GM18502 (cell line): ENCODE measurements around the gene SPON1.
"Not testable (repeated sequence)": the region's sequence is repeated elsewhere in the genome, so short reads cannot be mapped to it uniquely, and the experiment has no call there.

Experiments used
- ATAC-seq: cut with Tn5 transposase; IDR thresholded peaks from one replicate; pipeline ENCODE4 v1.9.1; 2021; ENCODE audit warnings: mild to moderate bottlenecking; ENCODE audit not compliant: unreplicated experiment, poor library complexity

Gene SPON1

DNA sequence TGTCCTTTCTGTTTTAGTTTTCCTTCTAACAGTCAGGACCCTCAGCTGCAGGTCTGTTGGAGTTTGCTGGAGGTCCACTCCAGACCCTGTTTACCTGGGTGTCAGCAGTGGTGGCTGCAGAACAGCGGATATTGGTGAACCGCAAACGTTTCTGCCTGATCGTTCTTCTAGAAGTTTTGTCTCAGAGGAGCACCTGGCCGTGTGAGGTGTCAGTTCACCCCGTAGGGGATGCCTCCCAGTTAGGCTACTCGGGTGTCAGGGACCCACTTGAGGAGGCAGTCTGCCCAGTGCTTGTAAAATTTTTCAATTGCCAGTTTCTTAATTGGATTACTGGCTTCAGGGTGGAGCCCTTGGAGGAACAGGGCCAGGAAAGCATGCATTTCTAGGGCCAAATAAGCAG is 211.2 kb downstream of the SPON1 start:
- ATAC-seq = not testable (repeated sequence)

DNA sequence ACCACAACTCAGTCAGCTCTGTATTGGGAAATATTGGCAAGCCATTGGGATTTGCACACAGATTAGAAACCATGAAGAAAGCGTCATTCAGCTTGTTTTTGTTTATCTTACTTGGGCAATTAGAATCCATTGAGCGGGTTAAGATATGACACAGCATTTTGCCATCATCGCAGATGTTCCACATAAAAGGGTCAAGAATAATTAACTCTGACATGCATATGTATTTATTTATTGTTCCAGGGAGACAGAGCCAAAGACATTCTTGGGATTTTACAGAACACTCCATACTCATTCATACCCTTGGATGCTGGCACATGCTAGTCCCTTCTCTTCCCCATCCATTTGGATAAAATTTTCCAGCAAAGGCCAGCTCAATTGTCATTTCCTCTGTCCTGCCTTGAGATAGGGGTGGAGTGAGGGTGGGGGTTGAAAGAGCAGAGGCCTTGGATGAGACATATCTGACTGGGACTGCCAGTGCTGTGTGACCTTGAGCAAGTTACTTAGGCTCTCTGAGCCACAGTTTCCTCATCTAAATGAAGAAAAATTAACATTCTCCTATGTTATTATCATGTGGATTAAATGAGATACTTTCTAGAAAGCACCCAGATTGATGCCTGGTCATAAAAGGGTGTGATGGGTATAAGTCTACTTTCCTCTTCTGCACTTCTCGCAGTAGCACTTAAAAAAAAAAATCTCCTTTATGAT is 216.7 kb downstream of the SPON1 start:
- ATAC-seq = no peak

DNA sequence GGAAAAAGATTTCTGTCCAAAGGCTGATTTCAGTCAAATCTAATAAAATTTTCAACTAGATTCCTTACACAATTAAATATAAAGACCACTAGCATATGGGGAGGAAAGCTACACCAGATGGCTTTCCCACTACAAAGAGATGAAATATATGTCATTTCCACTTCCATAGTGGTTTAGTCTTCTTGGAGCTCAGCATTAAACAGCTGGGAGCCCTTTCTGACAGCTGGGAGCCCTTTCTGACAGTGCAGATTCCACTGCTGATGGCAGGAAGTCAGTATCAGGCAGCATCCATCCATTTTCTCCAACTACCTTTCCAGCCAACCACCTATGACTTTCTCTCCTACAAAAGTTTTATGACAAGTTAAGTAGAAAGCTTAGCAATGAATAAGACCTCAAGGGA is 218.6 kb downstream of the SPON1 start:
- no peak for ATAC-seq

DNA sequence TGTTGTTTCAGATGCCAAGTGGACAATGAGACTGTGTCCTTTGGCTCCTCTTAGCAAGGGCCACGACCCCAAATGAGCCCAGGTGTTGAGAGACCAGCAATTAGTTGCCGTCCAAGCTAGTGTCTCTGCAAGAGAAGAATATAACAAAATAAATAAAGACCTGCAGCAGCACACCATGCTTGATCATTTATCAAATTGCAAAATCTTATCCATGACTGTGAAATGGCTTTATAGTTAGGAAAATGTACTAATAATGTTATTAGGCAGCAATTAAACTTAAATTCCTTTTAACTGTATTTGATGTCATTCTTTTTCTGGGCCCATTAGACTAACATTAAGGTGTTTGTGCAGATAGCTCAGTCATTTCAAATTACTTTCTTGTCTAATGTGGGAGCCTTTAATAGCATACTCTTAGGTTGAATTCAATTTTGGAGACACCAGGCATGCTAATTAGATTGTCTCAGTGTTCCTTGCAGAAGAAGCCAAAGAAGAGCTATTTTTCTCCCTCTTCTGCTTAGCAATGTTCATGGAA is 220.4 kb downstream of the SPON1 start:
- ATAC-seq = no peak

DNA sequence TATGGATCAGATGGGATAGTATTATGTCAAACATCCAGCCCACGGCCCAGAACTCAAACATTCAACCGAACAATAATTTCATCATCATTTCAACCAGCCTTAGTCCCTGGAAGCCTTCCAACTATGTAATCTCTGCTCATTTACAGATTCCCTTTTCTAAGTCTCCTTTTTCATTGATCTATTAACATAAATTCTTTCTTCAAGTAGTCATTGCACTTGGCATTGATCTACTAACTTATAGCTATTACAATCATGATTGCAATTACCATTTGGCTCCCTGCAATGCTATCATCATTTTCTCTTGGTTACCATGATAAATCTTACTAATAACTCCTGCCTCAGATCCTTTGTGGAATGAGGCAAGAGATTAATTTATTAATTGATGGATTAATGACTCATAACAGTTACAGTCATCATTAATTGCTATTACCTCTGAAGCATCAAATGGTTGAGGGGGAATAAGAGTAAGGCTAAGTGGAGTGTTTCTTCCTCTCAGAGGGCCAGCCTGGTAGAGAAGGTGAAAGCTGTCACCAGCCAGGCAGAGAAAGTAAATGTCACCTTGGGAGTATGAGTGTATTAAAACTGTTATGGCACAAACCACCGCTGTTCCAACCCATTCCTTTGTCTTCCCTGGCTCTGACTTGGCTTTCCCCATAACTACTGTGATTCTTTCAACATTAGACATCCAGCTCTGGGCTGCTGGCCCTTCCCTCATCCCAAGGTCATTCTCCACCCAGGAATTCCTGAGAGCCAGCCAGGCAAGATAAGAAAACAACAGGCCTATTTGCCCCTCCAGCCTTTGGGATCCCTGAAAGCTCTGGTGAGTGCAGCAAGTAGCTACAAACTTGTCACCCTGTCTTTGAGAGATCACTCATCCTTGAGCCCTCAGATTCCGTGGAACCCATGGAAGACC is 221.8 kb downstream of the SPON1 start:
- no peak for ATAC-seq

DNA sequence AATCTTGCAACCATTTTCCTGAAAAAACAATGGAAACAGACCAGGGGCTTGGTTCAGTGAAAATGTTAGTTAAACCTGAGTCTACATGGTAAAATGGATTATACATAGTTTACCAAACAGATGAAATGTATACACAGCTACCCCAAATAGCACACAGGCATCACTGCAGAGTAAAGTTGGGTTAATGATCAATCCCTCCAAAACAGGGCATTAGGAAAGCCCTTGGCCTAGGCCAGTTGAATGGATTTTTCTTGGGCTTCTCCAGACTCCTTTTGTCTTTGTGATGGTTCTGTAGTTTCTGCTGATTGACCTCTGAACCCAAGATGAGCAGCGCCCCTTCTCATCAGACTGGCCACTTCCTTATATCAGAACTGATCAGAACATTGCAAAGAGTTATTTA is 222.9 kb downstream of the SPON1 start:
- no peak for ATAC-seq

DNA sequence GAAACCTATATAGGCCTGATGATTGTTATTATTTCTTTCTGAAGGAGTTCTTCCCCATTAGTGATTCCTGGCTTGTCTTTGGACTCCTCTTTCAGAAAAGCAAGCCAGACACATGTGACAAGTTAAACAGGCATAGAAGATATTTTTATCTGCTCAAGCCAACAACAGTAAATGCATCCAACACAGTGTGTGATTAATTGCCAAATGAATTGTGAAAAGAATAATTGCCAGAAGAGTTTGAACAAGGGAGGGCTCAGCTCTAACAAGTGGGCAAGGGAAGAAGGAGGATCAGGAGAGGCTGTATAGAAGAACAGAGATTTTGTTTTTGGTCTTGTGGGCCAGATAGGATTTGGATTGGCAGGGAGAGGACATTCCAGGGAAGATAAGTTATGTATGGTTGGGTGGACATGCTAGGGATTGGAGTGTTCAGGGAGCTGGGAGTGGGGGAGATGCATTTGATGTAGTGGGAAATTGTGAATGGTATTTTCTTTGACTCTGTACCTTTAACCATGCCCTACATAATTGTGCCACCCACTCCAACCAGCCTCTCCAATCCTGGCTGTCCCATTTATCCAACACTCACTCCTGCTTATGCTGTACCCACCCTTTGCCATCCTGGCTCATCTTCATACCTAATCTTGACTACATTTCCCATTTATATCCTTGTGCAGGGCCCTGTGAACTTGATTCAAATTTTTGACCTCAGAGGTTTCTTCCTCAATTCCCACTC is 223.7 kb downstream of the SPON1 start:
- ATAC-seq = no peak

DNA sequence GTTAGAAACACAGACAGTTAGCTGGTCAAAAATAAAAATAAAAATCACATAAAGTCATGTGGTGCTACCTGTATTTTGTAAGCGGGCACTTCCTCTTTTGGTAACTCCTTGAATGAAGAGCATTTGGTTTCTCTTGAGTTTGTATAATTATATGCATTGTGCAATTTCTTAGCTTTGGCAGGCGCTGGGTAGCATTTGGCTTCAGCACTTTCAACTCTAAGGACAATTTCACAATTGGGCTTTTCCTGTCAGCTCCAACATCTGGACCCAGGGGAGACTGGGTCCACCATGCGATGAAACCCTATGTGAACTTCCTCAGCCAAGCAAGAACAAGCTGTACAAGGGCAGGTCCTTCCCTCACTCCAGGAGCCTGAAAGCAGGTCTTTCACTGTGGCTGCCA is 227.4 kb downstream of the SPON1 start:
- no peak for ATAC-seq

DNA sequence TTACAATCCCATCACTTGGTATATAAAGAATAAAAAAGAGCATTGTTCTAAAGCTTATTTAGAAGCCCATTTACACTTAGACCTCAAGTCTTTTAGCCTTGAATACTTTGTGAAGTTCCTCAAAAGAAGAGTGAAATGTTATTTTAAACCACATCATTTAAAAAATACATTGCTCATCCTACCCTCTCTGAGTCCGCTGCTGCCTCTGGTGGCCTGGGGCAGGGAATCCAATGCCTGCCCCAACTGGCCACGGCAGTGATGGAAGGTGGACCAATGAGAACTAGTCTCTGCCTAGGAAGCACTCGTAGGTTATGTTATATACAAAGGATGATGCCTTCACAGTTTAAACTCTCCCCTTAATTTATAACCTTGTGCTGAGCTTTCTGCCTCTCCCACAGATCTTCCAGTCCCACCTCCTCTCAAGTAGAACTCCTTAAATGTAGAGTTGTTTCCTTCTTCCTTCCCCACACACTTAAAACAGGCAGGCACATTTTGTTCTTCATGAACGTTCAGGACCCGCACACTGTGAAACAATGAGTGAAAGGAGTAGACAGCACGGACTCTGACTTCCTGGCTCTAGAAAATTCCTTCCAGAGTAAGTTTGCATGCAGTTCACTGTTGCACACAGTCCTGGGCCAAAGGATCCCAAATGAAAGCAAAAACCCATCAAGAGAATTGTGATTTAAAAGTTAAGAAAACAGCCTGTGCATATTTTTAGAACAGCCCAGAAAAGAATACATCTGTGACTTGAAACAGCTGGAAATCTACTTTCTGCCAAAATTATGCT is 228.7 kb downstream of the SPON1 start:
- no peak for ATAC-seq

DNA sequence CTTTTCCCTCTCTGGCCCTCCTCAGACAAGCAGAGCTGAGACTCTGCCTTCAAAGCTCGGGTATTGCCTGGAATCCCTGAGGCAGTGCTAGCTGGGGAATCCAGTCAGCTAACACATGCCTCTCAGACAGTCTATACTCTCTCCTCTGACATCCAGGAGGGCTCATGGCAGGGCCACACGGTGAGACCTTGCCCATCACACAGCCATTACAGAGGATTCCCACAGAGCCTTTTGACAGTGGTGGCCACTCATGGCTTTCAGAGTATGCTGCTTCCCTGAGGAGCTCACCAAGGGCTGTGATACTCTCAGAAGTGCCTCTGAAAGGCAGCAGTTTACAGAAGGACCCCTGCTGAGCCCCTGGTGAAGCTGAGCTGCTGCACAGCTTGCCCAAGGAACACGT is 231.1 kb downstream of the SPON1 start:
- ATAC-seq = no peak

DNA sequence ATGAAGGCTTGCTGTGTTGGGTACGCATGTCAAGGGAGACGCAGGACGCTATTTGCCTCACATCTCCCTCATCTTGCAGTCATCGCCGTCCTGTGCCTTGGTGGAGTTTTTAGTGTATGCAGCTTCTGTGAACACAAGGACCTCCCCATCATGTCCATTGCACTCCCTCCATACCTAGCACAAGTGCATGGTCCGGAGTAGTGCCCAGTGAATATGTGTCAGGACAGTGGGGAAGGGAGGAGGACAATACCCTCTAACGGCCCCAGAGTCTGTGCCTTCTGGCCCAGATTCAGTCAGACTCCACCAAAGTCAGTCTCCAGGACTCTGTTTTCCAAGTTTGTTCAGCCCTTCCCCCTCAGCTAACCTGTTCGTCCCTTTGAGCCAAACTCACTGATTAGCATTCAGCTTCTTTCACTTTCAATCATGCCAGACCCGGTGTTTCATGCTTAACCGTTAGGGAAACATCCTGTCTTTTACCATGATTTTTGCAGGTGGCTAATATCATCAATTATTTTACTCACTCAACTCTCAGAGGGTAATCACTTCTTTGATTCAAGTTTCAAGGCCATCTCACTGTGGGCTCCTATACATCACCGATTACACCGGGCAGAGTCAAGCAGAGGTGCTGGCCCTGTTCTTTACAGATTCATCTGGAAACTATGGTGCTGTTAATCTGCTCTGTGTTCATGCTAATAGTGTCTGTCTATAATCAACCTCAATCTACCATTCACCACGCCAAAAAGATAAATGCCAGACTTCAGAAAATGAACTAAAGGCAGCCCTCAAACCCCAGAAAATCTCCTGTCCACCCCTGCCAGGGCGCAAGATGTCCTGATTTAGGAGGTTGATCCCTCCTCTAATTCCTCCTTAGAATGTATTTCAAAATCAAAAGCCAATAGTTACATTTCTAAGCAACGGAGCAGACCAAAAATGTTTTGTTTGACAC is 240.0 kb downstream of the SPON1 start:
- peak; percentile 68 for ATAC-seq

DNA sequence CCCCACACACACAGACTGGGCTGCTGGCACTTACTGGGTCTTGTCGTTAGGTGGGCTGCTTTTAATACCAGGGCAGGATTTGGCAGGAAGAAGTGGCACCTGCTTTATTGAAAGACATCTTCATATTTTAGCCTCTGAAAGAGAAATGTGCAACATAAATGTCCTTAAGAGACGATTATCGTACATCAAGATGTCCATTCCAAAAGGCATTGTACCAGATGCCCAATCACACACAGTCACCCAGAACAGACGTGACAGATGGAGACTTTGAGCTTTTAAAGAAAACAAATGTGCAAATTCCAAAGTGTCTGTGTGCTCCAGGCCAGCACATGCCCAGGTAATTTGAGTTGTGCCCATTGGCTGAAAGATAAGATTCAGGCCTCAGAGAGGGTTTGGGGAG is 240.8 kb downstream of the SPON1 start:
- no peak for ATAC-seq

DNA sequence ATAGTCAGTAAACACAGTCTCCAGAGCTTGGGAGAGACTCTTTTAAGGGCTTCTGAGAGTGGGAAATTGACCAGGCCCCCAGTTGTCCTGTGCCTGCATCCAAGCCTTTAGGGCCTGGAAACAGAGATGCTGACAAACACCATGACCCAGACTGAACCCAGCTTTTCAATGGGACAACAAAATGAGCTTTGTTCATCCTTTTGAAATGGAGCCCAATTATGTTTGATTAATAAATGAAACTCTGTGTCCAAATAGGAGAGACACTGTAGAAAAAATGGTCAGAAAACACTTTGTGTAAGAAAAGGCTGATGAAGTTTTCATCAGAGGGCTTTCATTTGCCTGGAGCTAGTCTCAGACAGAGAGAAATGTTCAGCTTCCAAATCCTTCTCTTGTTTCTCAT is 250.5 kb downstream of the SPON1 start:
- ATAC-seq = no peak

DNA sequence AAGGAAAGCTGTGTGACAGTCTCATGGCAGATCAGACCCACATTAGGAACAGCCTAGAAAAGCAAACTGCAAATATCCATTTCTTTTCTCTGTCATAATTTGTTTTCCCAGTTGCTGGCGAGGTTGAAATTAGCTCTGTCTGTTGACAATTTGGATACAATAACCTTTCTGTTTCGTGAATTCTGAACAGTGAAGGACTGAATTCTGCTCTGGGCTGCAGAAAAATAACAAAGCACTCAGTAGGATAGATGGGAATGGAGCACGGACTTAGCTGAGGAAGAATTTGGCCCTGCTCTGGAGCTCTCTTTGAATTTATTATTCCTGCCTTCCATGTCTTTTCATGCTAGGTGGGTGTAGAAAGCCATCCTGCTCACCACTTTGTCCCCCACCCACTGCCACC is 256.2 kb downstream of the SPON1 start:
- ATAC-seq = no peak

DNA sequence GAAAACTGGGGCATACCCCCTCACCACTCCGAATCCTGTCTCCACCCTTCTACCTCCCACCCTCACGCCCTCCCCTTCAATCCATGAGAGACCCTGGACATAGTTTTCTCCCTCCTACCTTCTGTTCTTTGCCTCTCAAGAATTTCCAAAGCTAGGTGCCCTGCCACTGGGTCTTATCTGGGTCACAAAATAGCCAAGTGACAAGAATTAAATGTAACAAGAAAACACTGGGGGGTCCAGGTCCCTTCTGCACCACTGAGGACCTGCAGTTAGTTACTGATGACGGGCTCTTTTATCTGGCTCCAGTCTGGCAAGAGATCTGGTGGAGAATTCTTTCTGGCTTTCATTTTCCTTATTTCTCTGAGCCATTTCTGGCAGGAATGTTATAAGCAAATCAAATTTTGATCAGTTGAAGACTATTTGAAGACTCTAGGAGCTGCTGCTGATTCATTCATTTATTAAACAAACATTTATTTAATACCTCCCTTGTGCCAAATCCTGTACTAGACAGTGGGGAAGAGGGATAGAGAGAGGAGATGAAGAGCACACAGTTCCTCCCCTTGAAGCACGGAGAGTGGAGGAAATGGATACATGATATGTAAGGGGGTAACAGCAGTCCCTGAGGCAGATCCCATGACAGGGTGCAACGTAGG is 261.2 kb downstream of the SPON1 start:
- ATAC-seq = no peak

DNA sequence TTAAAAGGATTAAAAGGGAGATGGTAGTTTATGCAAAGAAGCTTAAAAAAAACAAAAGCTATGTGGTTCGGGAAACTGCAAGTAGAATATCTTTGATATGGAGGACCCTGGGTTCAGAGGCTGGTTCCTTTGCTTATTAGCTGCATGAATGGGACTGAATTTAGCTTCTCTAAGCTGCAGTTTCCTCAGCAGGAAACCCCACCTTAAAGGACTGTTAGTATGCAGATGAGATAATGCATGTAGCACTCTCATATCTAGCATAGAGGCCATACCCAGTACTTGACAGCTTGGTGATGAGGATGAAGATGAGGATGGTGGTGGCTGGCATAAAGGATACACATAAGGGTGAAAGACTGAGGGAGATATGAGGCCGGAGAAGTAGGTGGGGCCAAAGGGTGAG is 261.9 kb downstream of the SPON1 start:
- no peak for ATAC-seq

DNA sequence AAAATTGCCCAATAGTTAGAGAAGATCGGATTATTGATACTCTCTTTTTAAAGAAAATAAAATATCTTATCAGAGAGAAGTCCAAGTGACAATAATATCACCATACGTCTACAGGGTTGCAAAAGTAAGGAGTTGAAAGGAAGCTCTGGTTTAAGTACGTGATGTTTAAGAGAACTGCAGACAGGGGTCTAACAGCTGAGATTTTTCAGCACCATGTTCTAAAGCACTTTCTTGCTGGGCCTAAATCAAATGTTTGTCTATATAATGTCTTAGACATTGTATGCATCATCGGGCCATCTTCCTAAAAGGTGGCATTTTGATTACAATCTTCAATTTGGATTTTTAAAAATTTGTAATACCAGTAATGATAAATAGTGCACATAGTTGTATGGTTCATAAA is 263.1 kb downstream of the SPON1 start:
- no peak for ATAC-seq

DNA sequence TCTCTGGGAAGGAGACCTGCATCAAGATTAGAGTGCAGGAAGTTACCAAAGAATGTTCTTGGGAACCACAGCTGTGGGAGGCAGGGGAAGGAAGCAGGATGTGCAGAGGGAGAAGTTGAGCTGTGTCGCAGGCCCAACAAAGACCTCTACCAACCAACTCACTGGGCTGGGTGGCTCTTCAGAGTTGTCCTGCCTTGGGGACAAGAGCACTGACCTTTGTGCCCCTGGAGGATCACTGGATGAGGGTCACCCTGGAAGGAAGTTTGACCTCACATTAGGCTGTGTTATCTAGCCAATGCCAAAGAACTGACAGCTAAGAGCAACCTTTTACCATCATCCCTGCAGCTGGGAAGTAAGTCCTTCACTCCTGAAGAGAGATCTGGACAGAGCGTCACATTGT is 265.8 kb downstream of the SPON1 start:
- no peak for ATAC-seq

DNA sequence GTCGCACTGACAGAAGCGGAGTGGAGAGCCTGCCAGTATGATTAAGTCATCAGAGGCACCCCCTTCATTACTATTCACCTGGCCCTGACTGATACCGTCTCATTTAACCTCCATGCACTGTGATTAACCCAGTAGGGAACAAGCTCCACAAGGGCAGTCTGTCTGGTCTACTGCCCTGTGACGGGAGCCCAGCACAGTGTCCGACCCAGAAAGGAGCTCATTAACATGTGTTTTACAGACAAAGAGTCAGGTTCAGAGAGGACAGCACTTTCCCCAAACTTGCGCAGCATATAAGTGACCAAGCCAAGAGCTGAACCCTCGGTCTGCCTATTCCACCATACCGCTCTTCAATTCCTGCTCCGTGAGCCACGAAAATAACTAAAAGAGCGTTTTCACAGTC is 266.9 kb downstream of the SPON1 start:
- no peak for ATAC-seq
